ENCODE data around the gene ABCB1.
"Not testable (repeated sequence)": the region's sequence is repeated elsewhere in the genome, so short reads cannot be mapped to it uniquely, and the experiment has no call there.

The ABCB1 gene

DNA sequence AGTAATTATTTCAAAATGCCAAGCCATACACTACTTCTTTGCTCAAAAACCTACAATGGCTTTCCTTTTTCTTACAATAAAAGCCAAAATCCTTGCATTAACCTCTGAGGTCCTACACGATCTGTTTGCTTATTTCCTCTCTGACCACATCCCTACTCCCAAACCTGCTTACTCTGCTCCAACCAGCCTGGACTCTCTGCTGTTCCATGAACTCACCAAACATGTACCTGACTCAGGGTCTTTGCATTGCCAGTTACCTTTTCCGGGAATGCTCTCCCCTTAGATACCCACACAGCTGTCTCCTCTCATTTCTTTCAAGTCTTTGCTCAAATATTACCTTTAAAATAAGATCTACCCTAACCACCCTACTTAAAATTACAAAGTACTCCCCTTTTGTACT, 127.5 kb downstream of the ABCB1 start:
- no peak for DNase-seq (ENCODE audit: low read depth, low spot score)

DNA sequence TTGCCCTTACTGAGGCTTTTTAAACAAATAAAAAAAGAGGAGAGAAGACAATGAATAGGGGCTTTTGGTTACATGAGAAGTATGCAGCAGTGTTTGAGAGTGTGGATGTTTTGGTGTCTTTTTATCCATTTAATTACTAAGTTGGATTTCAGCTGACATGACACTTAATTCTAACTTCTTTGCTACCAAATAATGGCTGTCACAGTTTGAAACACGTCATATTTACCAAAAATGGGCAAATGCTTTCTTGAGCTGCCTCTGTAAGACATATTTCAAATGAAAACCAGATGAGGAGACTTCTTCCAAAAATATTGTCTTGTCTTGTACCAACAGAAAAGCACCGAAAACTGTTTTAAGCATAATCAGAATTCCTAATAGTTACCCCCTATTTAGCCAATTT, 129.2 kb downstream of the ABCB1 start:
- DNase-seq (ENCODE audit: low read depth, low spot score), result no peak

DNA sequence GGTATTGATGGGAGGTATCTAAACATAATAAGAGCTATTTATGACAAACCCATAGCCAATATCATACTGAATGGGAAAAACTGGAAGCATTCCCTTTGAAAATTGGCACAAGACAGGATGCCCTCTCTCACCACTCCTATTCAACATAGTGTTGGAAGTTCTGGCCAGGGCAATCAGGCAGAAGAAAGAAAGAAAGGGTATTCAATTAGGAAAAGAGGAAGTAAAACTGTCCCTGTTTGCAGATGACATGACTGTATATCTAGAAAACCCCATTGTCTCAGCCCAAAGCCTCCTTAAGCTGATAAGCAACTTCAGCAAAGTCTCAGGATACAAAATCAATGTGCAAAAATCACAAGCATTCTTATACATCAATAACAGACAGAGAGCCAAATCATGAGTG, 131.5 kb downstream of the ABCB1 start:
- not testable (repeated sequence) for DNase-seq (ENCODE audit: low read depth, low spot score)

DNA sequence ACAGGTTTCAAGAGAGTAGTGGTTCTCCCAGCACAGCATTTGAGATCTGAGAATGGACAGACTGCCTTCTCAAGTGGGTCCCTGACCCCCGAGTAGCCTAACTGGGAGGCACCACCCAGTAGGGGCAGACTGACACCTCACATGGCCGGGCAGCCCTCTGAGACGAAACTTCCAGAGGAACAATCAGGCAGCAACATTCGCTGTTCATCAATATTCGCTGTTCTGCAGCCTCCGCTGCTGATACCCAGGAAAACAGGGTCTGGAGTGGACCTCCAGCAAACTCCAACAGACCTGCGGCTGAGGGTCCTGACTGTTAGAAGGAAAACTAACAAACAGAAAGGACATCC, 135.2 kb downstream of the ABCB1 start:
- DNase-seq (ENCODE audit: low read depth, low spot score), result not testable (repeated sequence)

DNA sequence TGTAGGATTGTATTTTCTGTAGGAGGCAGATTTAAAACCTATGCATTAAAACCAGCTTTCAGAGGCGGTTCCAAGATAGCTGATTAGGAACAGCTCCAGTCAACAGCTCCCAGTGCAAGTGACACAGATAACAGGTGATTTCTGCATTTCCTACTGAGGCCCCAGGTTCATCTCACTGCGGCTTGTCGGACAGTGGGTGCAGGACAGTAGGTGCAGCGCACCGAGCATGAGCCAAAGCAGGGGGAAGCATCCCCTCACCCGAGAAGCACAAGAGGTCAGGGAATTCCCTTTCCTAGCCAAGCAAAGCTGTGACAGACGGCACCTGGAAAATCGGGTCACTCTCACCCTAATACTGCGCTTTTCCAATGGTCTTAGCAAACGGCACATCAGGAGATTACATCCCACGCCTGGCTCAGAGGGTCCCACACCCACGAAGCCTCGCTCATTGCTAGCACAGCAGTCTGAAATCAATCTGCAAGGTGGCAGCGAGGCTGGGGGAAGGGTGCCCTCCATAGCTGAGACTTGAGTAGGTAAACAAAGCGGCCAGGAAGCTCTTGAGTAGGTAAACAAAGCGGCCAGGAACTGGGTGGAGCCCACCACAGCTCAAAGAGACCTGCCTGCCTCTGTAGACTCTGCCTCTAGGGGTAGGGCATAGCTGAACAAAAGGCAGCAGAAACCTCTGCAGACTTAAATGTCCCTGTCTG, 135.7 kb downstream of the ABCB1 start:
- DNase-seq (ENCODE audit: low read depth, low spot score), result not testable (repeated sequence)

DNA sequence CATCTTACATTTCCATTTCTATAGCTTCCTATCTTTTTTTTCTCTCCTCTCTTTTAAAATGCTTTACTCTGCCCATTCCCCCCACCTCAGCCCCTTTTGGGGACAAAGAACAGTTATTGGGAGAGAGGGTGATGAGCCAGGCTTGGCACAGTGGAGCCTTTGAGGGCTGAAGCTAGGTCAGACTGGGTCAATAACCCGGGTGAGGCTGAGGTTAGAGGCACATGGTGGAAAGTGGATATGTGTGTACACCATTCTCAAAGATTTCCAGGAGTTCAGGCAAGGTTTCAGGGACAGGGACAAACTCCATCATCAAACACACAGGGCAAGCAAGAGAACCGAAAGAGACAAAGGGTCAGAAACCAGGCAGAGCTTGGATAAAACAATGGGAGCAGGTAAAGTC, 136.7 kb downstream of the ABCB1 start:
- no peak for DNase-seq (ENCODE audit: low read depth, low spot score)

DNA sequence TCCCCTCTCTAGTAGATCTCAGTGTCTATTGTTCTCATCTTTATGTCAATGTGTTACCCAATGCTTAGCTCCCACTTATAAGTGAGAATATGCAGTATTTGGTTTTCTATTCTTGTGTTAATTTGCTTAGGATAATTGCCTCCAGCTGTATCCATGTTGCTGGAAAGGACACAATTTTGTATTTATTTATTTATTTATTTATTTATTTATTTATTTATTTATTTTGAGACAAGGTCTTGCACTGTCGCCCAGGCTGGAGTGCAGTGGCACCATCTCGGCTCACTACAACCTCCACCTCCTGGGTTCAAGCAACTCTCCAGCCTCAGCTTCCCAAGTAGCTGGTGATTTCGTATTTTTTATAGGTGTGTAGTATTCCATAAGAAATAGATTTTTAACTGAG, 140.2 kb downstream of the ABCB1 start:
- DNase-seq (ENCODE audit: low read depth, low spot score), result not testable (repeated sequence)

DNA sequence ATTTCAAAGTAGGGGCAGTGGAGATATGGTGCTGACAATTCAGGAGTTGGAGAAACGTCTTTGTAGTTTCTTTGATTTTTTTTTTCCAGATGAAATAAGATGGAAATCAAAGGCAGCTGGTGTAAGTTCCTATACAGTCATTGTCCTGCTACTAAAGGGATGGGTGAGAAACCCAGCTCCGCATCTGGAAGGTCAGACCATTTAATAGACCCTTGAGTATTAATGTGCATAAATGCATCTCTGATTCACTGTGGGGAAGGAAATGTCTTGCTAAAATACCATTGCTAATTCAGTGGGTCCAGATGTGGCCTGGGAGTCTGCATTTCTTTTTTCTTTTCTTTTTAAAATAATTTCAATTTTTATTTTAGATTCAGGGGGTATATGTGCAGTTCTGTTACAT, 140.7 kb downstream of the ABCB1 start:
- DNase-seq (ENCODE audit: low read depth, low spot score), result no peak

DNA sequence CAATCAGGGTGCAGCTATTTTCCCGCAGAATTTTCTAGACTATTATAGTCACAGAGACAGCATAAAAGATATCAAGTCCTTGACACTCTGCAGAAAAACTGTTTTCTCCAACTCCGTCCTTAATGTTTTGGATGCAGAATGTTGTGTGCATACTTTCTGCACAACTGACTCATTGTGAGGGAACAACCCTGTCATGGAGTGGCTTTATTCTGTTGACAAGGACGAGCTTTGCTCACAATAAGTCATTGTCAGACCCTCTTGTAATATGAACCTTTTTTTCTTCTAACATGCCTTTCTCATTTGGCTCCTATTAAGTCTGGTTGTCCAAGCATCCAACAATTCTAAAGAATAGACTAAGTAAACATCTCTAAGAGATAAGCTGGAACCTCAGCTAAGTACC, 142.5 kb downstream of the ABCB1 start:
- DNase-seq (ENCODE audit: low read depth, low spot score), result no peak

DNA sequence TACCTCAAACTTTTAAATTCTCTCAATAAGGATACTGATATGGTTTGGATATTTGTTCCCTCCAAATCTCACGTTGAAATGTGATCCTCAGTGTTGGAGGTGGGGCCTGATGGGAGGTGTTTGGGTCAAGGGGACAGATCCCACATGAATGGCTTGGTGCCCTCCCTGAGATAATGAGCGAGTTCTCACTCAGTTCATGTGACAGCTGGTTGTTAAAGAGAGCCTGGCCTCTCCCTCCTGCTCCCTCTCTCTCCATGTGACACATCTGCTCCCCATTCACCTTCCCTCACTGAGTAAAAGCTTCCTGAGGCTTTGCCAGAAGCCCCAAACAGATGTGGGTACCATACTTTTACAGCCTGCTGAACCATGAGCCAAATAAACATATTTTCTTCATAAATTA, 144.4 kb downstream of the ABCB1 start:
- DNase-seq (ENCODE audit: low read depth, low spot score), result no peak

Measured in activated CD4-positive, CD25-positive, alpha-beta regulatory T cell treated with anti-CD3 and anti-CD28 coated beads, Interleukin-2, amount 50 U/mL, for 16 hours (primary cell).